Vagina (tissue), 2 donors: ENCODE measurements around the gene THAP9. TPM values are rescaled to one million over a fixed set of nuclear protein-coding genes. Genes with fewer than 3 reads are reported as not detected.

Source experiments
- DNase-seq, 2 donors: peaks; one replicate each; pipeline ENCODE4 v3.0.0-alpha.2; 2017; ENCODE audit errors: extremely low spot score in 2 of 2
- H3K27ac ChIP-seq: fragments of 200-600 bp; sonication (generic); one replicate; pipeline ENCODE4 v1.5.1; 2019
- H3K27me3 ChIP-seq: fragments of 200-600 bp; sonication (generic); one replicate; pipeline ENCODE4 v1.5.1; 2019
- H3K36me3 ChIP-seq, 2 donors: fragments of 200-600 bp; sonication (generic); one replicate each; pipeline ENCODE4 v1.5.1; 2017 to 2019
- H3K4me1 ChIP-seq: fragments of 200-600 bp; sonication (generic); one replicate; pipeline ENCODE4 v1.5.1; 2019
- H3K4me3 ChIP-seq, 2 donors: fragments of 200-600 bp; sonication (generic); 1 replicate in 1 of 2; 2 replicates in 1 of 2; pipeline ENCODE4 v1.5.1; 2016 to 2019
- H3K9me3 ChIP-seq: fragments of 200-600 bp; sonication (generic); one replicate; pipeline ENCODE4 v1.5.1; 2019
- CTCF ChIP-seq, 3 experiments: fragments of 450-650 bp in 2 of 3; fragments of 200-600 bp in 1 of 3; sonication (generic) in 1 of 3; IDR thresholded peaks; one replicate each; pipeline ENCODE4 v1.5.1; 2017 to 2019; ENCODE audit warnings: antibody characterized with exemption in 3 of 3, mild to moderate bottlenecking in 2 of 3, moderate library complexity in 2 of 3
- POLR2A ChIP-seq, 2 donors: fragments of 450-650 bp; IDR thresholded peaks; one replicate each; pipeline ENCODE4 v1.6.1; 2017; ENCODE audit warnings: antibody characterized with exemption in 2 of 2, mild to moderate bottlenecking in 2 of 2, moderate library complexity in 2 of 2
- POLR2AphosphoS5 ChIP-seq, 2 donors: sonication (generic); formaldehyde crosslinking; IDR thresholded peaks; one replicate each; pipeline ENCODE4 v1.9.0; 2017; ENCODE audit warnings: antibody characterized with exemption in 2 of 2, mild to moderate bottlenecking in 2 of 2, low read depth in 1 of 2; ENCODE audit not compliant: insufficient read depth in 1 of 2
- intact Hi-C: fragments of 100-400 bp; cut with DNase I; formaldehyde crosslinking; loops from one replicate; pipeline ENCODE4 v1.15.1; 2023
- total RNA-seq: library from RNA; depleted of rRNA; stranded (reverse); fragments of >200 nt; gene quantifications from one replicate; pipeline ENCODE4 v1.2.3, GENCODE V29; 2016

The THAP9 gene
- total RNA-seq, 1 donor from 2014 or later, result 4.2 TPM

- peak in 1 of 2 donors; percentile 93 for DNase-seq
- peak within 1 kb of the TSS; percentile 97 for H3K27ac ChIP-seq
- no peaks in the 10 kb centered on the region for H3K9me3 ChIP-seq
- intact Hi-C loops, result no loop called here
- no peaks in the 10 kb centered on the region for H3K27me3 ChIP-seq
- peak in 1 of 2 donors; percentile 82 for TF ChIP-seq POLR2A (IDR thresholded peaks at IDR 0.05)
- peak; percentile 96 to 98 for TF ChIP-seq POLR2AphosphoS5 (IDR thresholded peaks at IDR 0.05; ENCODE audit: insufficient read depth in 1 of 2, low read depth in 1 of 2)
- TF ChIP-seq CTCF (IDR thresholded peaks at IDR 0.05), result no peak
- H3K4me3 ChIP-seq, result peak within 1 kb of the TSS; percentile 87
- H3K36me3 ChIP-seq, result peaks cover 0 to 20% of the 10 kb centered on the region in 2 donors
- H3K4me1 ChIP-seq, result peaks cover 47% of the 10 kb centered on the region
Observed at GRCh38 chr4:82890901-82891706, 9.4 kb upstream of the THAP9 start, which contains the start of gene SEC31A. TSS of gene SEC31A (minus strand) at chr4:82891153. CDS start at chr4:82881936, 9,217 bp downstream.

DNA sequence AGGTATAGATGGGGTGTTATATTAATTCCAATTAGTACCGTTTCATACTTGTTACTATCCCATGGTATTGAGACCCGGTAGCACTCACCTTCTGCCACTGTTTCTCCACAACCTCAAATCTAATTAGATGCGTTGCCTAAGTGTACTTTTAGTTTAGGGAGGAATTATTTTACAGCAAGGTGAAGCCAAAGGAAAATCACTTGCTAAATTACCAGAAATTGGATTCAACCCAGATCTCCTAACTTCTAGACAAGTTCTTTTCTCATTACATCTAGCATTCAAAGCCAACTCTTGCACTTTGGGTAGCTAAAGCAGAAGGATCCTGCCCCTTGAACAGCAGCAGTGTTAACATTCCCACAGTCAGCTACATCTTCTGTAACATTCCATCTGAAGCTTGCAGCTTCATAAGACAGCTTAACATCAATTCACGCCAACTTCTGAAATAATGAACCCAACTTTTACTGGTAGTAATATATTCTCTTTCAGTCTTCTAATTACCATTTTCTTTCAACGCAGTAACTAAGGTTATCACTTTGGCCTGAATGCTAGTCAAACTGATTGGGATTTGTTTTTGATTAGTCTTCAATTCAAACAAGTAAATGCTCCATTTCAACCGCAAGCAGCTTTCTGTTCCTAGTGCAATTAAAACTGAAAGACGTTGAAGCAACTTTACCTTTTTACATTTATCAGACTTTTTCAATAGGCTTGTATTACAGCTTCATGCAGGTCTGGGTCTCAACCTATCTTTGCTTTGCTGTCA lies 8.6 kb upstream of the THAP9 start:
- Histone ChIP-seq H3K4me1 (peaks cover 44% of the 10 kb centered on the region), H3K27ac (peak overlapping the region; percentile 97), H3K36me3 (peaks cover 0 to 20% of the 10 kb centered on the region in 2 donors), H3K27me3 (no peaks in the 10 kb centered on the region), H3K4me3 (peak overlapping the region; percentile 87), H3K9me3 (no peaks in the 10 kb centered on the region)
- no peak for DNase-seq
- TF ChIP-seq POLR2AphosphoS5 (IDR thresholded peaks at IDR 0.05; ENCODE audit: insufficient read depth in 1 of 2, low read depth in 1 of 2) (no peak), POLR2A (IDR thresholded peaks at IDR 0.05) (no peak), CTCF (IDR thresholded peaks at IDR 0.05) (no peak)
- intact Hi-C loops, result no loop called here

DNA sequence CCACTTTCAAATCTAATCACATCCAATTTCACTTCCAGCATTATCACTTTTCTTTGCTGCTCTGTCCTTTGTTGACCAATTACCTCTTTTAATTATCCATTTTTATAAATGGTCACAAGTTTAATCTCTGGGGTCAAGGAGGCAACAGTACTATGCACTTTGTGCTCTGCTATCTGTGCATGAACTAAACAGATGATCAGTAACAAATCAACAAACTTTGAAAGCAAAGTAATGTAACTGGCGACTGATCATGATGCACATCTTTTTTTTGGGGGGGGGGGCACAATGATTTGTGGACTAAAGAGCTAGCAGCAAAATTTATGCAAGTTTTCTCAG lies 8.1 kb upstream of the THAP9 start:
- H3K36me3 ChIP-seq, result peaks cover 0 to 20% of the 10 kb centered on the region in 2 donors
- no peaks in the 10 kb centered on the region for H3K27me3 ChIP-seq
- H3K9me3 ChIP-seq, result no peaks in the 10 kb centered on the region
- no peak for DNase-seq
- no peak overlapping the region for H3K4me3 ChIP-seq
- TF ChIP-seq POLR2A (IDR thresholded peaks at IDR 0.05), result no peak
- H3K4me1 ChIP-seq, result peaks cover 44% of the 10 kb centered on the region
- H3K27ac ChIP-seq, result no peak overlapping the region
- intact Hi-C loops, result no loop called here

- Histone ChIP-seq H3K4me1 (peaks cover 44% of the 10 kb centered on the region), H3K27me3 (no peaks in the 10 kb centered on the region), H3K36me3 (peaks cover 0 to 20% of the 10 kb centered on the region in 2 donors), H3K27ac (no peak overlapping the region), H3K4me3 (no peak overlapping the region), H3K9me3 (no peaks in the 10 kb centered on the region)
- intact Hi-C loops, result no loop called here
- DNase-seq, result no peak
- no peak for TF ChIP-seq POLR2A (IDR thresholded peaks at IDR 0.05)
- TF ChIP-seq POLR2AphosphoS5 (IDR thresholded peaks at IDR 0.05; ENCODE audit: insufficient read depth in 1 of 2, low read depth in 1 of 2), result no peak
- no peak for TF ChIP-seq CTCF (IDR thresholded peaks at IDR 0.05)
Observed at GRCh38 chr4:82893942-82894341, 6.6 kb upstream of the THAP9 start.

DNA sequence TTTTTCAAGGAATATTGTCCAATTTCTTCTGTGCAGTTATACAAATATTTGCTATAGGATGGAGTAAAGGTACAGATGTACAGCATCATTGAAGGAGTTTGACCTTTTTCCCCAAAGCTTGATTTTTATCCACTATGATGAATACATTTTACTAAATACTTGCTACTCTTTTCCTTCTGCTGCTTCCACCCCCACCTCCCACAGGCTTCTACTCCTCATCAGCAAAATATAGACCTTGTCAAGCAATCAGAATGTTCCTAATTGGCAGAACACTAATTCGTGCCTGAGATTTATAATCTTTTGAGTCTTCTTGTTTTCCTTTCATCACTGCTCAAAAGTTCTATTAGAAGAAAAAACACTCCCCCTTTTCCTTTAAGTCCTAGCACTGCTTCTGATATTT lies 3.8 kb upstream of the THAP9 start:
- H3K36me3 ChIP-seq, result peaks cover 0 to 20% of the 10 kb centered on the region in 2 donors
- peaks cover 42% of the 10 kb centered on the region for H3K4me1 ChIP-seq
- no peaks in the 10 kb centered on the region for H3K9me3 ChIP-seq
- no peak for DNase-seq
- no peaks in the 10 kb centered on the region for H3K27me3 ChIP-seq
- H3K27ac ChIP-seq, result no peak overlapping the region
- no peak overlapping the region for H3K4me3 ChIP-seq
- intact Hi-C loops, result no loop called here
- TF ChIP-seq POLR2AphosphoS5 (IDR thresholded peaks at IDR 0.05; ENCODE audit: insufficient read depth in 1 of 2, low read depth in 1 of 2), result no peak
- TF ChIP-seq POLR2A (IDR thresholded peaks at IDR 0.05), result no peak
- no peak for TF ChIP-seq CTCF (IDR thresholded peaks at IDR 0.05)
